HTERT RPE-1 (cell line): ENCODE data around the gene SLC34A2.
"Not testable (repeated sequence)": the region's sequence is repeated elsewhere in the genome, so short reads cannot be mapped to it uniquely, and the experiment has no call there.

Experiments
- in situ Hi-C: fragments of 300-500 bp; cut with MboI; formaldehyde crosslinking; loops from 4 replicates; pipeline ENCODE4 v1.14.3; 2020; ENCODE audit warnings: low sequenced_read_pairs

Gene SLC34A2

DNA sequence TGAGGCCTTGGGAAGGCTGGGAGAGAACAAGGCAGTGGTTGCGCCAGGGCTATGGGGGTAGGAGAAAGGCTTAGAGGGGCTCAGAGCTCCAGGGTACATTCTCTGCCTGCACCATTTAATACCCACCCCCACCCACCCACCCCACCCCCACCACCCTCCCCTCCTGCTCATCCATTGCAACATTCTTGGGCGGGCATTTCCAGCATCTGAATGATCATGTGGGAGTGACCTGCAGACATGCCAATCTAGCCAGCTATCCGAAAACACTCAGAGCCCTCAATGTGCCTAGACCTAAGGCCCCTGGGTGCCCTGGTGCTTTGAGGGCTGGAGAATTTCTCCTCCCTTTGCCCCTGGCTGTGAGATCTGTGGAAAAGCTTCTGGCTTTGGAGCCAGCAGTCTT lies 3.1 kb downstream of the SLC34A2 start:
- in situ Hi-C loops: no loop called here

DNA sequence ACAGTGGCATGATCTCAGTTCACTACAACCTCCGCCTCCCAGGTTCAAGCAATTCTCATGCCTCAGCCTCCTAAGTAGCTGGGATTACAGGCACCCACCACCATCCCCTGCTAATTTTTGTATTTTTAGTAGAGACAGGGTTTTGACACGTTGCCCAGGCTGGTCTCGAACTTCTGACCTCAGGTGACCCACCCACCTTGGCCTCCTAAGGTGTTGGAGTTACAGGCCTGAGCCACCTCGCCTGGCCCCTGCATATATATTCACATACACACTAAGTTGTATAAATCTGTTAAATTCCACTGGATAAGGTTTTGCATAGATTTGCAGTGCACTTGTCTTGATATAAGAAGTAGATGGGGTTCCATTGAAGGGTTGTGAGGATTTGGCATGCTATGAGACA lies 5.8 kb downstream of the SLC34A2 start:
- in situ Hi-C loops: not testable (repeated sequence)

DNA sequence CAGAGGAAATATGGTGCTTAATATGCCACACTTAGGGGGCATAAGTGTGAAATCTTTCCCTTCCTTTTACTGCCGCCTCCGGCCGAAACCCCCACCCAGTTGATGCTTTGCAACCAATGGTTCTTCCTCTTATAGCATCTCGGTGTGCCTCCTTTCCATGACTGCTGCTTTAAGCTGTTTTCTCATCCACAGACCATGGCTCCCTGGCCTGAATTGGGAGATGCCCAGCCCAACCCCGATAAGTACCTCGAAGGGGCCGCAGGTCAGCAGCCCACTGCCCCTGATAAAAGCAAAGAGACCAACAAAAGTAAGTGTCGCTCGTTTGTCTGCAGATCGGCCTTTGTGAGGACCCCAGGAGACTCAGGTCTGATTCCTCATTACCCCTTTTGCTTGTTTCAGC lies 6.7 kb downstream of the SLC34A2 start:
- in situ Hi-C loops: no loop called here

DNA sequence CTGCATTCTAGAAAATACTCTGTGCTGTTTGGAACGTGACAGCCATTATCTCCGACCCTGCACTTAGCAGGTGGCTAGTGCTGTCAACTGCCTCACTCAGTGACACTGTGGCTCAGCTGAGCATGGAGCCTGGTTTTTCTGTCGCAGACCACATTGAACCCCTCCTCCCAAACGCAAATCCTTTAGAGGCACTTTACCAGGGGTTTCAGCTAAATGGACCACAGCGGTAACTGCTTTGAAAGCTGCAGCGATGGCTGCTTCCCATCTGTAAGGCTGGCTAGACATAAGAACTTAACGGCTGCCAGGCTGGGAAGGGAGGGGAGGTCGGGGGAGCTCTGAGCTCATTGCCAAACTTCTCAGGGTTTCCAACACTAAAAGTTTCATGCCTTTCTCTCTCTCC lies 8.1 kb downstream of the SLC34A2 start:
- in situ Hi-C loops: no loop called here

DNA sequence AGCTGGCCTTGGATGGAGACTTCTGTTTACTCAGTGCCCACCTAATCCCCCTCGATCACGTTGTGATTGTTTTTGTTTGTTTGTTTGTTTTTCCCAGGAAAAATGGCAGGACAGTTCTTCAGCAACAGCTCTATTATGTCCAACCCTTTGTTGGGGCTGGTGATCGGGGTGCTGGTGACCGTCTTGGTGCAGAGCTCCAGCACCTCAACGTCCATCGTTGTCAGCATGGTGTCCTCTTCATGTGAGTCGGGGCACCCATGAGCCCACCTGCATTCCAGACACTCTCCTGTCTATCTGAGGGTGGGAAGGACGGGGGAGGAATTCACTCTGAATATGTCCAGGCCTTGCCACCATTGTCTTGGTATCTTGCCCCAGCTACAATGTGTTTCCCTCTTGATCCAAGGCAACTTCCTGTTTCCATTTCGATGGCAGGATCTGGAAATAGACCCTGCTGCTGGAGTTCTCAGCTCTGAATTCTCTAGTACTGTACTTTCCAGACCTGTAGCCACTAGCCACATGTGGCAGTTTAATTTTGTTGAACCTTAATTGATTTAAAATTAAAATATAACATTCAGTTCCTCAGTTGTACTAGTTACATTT lies 10.5 kb downstream of the SLC34A2 start:
- in situ Hi-C loops: no loop called here

DNA sequence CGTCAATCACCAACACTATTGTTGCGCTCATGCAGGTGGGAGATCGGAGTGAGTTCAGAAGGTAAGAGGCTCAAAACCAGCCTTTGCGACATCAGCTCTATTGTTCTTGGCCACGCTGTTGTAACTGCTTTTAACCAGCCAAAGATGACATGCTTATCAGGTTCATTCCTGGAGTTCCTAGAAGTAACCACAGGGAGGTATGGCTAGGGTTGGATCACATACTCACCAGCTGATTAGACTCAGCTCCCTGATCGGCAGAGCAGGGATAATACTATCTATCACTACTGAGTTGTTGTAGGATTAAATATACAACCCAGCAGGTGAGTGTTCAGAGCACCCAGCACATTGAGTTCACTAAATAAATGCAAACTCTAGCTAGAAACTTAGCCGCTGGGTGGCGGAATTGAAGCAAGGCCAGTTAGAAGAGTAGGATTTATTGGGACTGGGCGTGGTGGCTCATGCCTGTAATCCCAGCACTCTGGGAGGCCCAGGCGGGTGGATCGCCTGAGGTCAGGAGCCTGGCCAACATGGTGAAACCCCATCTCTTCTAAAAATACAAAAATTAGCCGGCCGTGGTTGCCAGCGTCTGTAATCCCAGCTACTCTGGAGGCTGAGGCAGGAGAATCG lies 12.4 kb downstream of the SLC34A2 start:
- in situ Hi-C loops: no loop called here

DNA sequence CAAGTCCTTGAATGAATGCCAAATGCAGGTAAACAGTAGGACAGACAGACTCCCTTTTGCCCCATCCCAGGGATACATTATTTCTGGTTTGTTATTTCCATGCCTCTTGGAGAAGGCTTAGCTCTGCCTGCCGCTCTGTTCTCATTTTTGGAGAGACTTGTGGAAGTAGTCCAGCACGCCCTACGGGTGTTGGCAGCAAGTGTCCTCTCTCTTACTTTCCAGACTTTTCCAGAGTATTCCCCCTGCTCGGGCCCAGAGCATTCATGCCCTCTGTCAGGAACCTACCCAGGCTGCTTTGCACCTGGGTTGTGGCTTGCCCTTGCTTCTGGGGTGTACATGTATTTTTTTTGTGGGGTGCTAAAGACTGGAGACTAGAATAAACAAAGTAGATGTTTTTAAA lies 15.3 kb downstream of the SLC34A2 start:
- in situ Hi-C loops: no loop called here

DNA sequence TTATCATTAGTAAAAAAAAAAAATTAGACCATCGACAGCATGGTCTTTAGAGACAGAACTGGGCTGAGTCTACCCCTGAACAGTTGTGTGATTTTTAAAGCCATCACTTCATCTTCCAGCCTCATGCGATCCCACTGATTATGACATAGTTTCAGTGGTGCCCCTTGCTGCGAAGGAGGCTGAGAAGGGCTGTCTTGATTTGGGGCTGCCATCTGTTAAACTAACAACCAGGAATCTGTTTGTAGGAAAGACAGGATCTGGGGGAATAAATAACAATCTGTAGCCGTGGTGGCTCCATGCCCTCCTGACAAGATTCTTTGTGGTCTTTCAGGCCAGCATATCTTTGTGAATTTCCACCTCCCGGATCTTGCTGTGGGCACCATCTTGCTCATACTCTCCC lies 17.1 kb downstream of the SLC34A2 start:
- in situ Hi-C loops: no loop called here

DNA sequence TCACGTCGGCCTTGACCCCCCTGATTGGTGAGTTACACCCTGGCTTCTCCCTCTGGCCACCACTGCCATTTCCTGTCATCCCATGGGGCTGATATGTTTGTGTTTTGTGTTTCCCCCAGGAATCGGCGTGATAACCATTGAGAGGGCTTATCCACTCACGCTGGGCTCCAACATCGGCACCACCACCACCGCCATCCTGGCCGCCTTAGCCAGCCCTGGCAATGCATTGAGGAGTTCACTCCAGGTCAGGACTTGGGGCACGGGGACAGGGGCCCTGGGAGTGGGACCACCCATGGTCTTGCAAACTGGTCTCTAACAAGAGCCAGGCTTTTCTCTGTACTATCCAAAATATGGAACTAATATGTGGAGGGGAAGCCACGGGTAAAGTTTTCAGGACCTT lies 18.7 kb downstream of the SLC34A2 start:
- in situ Hi-C loops: no loop called here

DNA sequence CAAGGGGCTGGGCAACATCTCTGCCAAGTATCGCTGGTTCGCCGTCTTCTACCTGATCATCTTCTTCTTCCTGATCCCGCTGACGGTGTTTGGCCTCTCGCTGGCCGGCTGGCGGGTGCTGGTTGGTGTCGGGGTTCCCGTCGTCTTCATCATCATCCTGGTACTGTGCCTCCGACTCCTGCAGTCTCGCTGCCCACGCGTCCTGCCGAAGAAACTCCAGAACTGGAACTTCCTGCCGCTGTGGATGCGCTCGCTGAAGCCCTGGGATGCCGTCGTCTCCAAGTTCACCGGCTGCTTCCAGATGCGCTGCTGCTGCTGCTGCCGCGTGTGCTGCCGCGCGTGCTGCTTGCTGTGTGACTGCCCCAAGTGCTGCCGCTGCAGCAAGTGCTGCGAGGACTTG lies 20.6 kb downstream of the SLC34A2 start:
- in situ Hi-C loops: no loop called here

DNA sequence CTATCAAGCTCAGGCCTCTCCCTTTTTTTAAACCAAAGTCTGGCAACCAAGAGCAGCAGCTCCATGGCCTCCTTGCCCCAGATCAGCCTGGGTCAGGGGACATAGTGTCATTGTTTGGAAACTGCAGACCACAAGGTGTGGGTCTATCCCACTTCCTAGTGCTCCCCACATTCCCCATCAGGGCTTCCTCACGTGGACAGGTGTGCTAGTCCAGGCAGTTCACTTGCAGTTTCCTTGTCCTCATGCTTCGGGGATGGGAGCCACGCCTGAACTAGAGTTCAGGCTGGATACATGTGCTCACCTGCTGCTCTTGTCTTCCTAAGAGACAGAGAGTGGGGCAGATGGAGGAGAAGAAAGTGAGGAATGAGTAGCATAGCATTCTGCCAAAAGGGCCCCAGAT lies 21.5 kb downstream of the SLC34A2 start:
- in situ Hi-C loops: no loop called here

DNA sequence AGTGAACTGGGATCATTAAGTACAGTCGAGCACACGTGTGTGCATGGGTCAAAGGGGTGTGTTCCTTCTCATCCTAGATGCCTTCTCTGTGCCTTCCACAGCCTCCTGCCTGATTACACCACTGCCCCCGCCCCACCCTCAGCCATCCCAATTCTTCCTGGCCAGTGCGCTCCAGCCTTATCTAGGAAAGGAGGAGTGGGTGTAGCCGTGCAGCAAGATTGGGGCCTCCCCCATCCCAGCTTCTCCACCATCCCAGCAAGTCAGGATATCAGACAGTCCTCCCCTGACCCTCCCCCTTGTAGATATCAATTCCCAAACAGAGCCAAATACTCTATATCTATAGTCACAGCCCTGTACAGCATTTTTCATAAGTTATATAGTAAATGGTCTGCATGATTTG lies 22.3 kb downstream of the SLC34A2 start:
- in situ Hi-C loops: no loop called here

DNA sequence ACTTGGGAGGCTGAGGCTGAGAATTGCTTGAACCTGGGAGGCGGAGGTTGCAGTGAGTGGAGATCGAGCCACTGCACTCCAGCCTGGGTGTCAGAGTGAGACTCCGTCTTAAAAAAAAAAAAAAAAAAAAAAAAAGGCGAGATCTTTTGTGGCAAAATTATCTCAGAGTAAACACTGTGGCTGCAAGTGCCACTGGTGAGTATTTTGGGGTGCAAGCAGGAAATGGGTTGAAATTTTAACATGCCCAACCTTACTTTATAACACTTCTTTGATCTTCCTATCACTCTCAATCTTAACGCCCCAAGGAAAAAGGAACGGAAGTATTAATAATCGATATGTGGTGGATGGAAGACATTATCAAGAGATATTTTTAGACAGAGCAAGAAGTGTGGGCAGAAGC lies 32.1 kb downstream of the SLC34A2 start:
- in situ Hi-C loops: no loop called here

DNA sequence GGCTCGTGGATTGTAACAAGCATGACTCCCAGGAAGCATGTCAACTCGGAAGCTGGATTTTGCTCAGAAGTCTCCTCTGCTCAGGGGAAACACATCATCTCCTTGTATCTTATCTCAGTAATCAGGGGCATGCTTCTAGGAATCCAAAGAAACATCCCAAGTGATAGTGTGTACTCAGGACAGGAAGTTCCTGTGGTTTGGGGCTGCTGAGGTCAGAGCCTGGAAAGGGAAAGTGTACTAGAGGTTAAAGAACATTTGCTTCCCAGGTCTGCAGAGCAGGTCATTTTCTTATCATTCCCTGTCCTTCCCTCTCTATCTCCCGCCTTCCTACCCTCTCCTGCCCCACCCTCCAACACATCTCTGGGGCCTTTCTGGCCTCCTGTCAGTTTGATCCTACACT lies 38.8 kb downstream of the SLC34A2 start:
- in situ Hi-C loops: no loop called here

DNA sequence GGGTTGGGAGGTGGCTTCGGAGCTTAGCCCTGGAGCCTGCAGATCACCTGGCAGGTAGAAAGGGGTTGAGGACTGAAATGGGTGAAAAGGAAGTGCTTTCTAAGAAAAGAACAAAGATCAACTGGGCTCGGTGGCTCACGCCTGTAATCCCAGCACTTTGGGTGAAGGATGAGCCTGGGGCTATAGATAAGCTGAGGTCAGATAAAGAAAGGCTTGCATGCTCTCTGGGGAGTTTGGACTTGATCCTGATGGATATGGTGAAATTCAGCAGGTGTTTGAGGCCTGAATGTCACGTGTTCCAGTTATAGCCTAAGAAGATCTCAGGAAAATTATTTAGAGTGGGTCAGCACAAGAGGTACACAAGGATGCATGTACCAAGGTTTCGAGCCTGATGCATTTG lies 40.8 kb downstream of the SLC34A2 start:
- in situ Hi-C loops: no loop called here

DNA sequence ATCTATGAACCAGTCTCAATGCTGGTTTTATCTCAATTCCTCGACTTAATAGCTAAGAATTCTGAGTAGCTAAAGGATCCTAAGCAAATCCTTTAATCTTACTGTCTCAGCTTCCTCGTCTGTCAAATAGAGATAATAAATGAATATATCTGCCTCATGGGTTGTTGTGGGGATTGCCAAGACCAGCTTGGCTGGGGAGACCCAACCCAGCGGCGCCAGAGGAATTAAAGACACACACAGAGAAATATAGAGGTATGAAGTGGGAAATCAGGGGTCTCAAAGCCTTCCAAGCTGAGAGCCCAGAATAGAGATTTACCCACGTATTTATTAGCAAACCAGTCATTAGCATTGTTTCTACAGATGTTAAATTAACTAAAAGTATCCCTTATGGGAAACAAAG lies 41.9 kb downstream of the SLC34A2 start:
- in situ Hi-C loops: no loop called here

DNA sequence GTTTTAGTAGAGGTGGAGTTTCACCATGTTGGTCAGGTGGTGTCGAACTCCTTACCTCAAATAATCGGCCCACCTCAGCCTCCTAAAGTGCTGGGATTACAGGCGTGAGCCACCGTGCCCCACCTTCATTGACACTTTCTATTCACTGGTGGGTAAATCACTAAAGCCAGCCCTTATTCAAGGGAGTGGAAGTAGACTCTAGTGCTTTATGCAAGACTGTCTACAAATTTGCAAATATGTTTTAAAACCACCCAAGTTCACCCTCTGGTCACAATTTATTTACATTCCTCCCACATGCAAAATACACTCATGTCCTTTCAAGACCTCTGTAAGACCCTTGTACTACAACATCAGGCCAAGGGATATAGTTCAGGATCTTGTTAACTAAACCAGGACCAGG lies 45.0 kb downstream of the SLC34A2 start:
- in situ Hi-C loops: no loop called here

DNA sequence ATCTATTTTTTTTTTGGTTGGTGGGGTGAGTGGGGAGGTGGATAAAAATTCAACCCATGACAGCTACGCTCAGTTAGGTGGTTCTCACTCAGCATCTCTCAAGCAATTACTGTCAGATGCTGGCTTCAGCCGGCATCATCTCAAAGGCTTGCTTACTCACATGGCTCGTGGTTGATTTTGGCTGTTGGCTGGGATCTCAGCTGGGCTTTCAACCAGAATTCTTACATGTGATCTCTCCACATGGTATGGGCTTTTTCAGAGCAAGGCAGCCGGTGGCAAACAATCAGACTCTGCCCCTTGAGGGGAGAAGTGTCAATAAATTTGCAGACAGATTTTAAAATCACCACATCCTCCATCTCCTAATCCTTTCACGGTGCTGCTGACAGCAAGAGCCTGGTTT lies 47.2 kb downstream of the SLC34A2 start:
- in situ Hi-C loops: no loop called here

DNA sequence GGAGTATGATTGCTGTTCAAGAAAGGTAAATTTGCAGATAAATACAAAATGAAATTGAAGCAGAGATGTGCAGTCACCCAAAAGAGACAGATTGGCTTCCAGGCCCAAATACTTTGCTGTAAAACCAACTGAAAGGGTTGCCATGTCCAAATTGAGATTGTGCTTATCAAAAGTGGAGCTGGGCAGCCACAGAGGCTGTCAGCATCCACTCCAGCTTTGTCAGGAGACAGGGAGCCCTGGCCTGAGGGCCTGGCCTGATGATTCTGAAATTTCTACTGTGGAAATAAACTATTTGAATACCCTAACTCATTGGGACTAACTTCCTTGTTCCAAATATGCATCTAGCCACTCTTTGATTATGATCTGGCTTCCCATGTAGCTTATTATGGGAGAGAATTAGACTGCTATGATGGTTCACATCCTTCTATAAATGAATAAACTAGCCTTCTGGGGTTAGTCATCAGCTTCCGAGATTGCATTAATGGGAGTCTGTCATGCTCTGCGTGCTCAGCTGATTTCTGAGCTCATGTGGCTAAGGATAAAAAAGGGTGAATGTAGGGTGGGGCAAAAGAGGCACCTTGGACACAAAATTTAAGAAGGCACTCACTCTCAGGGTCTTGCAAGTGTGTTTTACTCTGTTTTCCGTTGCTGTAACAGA lies 48.2 kb downstream of the SLC34A2 start:
- in situ Hi-C loops: no loop called here

DNA sequence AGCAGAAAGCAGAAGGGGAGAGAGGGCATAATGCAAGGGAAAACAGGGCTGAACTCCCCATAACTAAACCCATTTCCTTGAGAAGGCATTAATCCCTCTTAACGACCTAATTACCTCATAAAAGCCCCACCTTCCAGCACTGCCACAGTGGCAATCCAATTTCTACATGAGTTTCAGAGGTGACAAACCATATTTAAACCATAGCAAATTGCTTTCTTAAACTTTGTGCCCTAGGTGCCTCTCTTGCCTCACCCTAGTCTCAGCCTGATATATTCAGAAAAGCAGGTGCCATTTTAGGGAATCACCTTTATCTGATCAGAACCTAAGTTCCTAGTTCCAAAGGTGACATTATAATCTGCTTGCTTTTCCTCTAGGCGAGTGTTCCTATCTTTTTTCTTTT lies 48.9 kb downstream of the SLC34A2 start:
- in situ Hi-C loops: no loop called here

DNA sequence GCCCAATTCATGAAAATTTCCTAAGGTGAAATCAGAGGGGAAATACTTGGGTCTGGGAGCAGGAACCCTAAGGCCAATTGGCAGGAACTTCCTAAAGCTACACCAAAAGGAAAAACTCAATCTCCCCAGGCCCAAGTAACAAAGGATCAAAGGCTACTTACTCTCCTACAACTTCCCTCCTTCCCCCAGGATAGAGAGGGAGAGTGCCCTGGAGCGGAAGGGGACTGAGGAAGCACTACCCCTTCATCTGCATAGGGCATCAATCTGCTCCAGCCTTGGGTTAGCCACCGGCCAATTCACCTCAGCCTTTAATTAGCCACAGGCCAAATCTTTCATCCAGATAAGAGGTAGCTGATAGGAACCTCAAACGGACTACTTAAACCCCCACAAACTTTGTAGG lies 55.0 kb downstream of the SLC34A2 start:
- in situ Hi-C loops: no loop called here

DNA sequence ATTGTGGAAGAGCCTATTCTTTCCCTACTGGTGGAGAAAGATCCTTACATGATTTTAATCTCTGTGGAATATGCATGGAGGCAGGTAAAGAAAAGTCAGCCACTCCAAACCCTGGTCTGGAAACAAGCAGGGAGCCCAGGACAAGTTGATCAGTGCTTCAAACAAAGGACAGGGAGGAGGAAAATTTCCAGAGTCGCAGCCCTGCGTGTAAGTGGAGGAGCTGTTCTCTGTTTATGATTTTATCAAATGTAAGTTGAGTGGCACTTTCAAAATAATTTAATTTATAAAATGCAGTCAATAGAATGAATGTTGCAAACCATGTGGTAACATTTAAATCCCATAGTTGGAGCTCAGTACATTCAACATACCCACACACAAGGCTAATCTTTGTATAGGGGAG lies 57.0 kb downstream of the SLC34A2 start:
- in situ Hi-C loops: no loop called here

DNA sequence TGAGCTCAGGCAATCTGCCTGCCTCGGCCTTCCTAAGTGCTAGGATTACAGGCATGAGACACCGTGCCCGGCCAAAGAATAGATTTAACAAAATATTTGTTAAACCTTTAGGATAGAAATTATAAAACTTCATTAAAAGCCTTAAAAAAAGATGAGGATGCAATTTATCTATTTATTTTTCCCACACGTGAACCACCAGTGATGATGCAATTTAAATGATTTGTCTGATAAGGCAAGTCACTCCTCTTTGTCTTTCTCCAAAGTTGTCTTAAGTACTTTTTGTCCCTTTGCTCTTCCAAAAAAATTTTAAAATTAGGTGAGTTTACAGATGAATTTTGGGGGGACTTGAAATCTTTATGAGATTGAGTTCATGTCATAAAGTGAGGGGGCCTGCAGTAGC lies 58.2 kb downstream of the SLC34A2 start:
- in situ Hi-C loops: no loop called here
